NCI-H1092 treated with DMSO at 0.1 percent for 48 hours (cell line): ENCODE measurements around the gene C2CD4B.

Source experiments
- DNase-seq: peaks from one replicate; lab custom pipeline; 2025; lab: John Stamatoyannopoulos, UW

Gene C2CD4B, protein sequence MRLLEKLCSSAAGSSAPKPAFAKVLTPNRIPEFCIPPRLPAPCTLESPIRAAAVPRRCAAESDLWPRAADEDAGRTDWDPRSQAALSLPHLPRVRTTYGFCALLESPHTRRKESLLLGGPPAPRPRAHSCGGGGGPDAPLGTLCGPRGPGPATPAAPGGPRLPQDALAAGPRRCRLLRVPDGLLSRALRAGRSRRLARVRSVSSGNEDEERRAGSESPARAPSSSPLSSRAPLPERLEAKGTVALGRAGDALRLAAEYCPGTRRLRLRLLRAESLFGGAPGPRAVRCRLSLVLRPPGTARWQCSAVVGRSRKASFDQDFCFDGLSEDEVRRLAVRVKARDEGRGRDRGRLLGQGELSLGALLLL

DNA sequence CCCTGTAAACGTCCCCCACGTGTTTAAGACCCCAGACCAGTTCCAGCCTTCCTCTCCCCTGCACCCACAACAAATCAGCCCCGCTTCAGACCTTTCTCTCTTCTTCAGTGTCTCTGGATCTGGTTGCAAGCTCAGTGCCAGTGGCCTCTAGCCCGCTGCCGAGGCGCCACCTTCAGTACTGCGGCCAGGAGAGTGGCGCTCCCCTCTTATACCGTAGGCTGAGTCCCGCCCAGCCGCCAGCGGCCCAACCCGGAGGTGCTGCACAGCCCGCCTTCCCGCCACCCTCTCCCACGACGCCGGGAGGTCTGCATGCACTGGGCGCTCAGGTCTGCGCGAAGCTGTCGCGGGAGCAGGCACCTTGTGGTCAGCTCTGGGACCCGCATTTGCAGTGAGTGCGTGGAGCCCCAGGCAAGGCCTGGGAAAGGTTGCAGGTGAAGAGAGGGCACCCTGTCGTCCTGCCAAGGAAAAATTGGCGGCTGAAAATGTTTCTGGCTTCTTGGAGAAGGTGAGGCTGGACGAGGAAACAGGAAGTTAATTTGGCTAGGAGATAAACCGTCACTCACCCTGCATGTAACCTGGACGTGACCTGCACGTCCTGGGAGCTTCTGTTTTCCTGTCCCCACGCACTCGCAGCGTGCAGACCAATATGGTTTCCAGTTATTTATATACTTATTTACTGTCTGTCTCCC lies at the start of gene C2CD4B:
Gene C2CD4B (minus strand): TSS at position 182 of the 689 bp plus-strand sequence. CDS start 301 bp downstream, outside the sequence.
- DNase-seq: peak; percentile 40

DNA sequence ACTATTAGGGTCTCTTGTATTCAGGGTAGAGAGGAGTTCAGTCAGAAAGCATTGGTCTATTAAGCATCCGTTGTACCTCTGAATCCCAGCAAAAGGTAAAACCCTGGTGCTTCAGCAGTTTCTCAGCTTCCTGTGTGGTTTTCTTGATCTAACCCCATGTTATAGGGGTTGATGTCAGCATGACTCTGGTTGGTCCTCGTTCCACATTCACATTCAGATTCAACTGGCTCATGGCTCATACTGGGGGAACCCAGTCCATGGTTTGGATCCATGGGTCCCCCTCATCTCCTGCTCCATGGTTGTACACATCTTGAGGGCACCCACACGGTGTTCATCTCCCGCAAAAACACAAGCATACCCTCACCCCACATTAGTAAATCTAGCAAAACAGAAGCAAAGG lies 47.7 kb upstream of the C2CD4B start:
- no peak for DNase-seq

DNA sequence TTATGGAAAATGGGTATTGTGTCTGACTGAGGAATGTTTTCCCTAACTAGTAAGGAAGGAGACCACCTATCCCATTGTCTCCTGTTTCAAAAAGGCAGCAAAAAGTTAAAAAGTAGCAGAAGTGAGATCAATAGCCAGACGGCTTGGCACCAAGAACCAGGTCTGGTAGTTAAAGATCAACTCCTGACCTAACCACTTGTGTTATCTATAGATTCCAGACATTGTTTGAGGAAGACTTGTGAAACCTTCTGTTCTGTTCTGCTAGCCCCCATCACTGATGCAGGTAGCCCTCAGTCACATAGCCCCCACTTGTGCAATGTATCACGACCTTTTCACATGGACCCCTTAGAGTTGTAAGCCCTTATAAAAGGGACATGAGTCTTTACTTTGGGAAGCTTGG lies 46.3 kb upstream of the C2CD4B start:
- no peak for DNase-seq

DNA sequence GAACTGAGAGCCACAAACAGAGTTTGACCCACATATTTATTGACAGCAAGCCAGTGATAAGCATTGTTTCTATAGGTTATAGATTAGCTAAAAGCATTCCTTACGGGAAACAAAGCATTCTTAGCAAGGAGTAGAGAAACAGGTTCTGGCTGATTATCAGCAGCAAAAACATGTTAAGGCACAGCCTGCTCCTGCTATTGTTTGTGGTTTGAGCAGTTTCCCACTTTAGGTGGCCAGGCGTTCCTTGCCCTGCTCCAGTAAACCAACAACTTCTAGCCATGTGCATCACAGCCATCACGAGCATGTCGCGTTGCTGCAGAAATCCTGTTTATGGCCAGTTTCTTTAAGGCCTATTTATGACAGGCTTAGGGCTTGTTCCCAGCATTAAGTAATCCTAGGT lies 44.7 kb upstream of the C2CD4B start:
- DNase-seq: no peak

DNA sequence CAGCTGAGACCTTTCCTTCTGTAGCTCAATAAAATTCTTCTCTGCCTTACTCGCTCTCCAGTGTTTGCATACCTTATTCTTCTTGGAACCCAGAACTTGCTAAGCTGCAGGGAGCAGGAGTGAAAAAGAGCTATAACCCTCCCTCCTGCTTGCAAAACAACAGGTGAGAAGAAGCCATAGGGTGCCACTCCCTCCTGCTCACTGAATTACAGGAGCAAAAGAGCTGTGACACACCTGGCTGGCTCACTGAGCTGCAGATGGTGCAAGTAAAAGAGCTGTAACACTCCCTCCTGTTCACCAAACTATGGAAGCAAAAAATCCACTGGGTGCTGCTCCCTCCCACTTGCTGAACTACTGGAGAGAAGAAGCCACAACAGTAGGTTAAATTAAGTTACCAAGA lies 44.2 kb upstream of the C2CD4B start:
- no peak for DNase-seq

DNA sequence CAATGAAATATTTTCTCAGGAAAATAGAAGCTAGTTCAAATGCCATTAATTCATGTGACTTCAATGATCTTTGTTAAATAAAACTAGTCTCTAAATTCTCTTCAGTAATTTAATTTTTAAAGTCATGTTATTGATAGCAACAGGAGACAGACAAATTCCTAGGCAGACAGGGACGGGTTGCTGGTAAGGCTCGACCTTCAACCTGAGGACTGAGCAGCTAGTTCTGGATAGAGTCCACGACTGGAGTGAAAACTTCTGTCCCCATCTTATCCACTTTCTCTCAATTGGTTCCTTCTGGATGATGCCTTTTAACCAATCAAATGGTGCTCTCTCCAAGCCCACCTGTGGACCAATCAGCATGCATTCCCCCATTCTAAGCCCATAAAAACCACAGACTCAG lies 43.8 kb upstream of the C2CD4B start:
- no peak for DNase-seq

DNA sequence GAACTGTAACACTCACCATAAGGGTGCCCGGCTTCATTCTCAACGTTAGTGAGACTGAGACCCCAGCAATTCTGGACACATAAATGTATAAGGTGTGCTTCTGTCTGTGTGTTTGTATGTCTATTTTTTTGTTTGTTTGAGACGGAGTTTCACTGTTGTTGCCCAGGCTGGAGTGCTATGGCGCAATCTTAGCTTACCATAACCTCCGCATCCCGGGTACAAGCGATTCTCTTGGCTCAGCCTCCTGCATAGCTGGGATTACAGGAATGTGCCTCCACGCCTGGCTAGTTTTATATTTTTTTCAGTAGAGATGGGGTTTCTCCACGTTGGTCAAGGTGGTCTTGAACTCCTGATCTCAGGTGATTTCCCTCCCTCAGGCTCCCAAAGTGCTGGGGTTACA lies 43.3 kb upstream of the C2CD4B start:
- no peak for DNase-seq

DNA sequence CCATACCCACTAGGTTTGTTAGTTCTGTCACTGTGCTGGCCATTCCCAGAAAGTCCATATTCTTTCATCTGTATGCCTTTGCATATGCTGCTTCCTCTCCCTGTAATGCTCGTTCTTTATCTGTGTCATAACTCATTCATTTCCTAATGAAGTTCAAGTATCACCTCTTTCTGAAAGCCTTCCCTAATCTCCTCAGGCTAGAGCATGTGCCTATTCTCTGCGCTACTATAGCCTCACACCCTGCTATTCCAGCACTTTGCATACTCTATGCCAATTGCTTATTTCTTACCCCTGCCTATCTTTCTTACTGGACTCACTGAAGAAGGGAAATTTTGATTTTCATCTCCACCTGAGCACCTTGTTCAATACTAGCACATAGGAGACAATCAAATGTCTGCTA lies 25.6 kb upstream of the C2CD4B start:
- no peak for DNase-seq

DNA sequence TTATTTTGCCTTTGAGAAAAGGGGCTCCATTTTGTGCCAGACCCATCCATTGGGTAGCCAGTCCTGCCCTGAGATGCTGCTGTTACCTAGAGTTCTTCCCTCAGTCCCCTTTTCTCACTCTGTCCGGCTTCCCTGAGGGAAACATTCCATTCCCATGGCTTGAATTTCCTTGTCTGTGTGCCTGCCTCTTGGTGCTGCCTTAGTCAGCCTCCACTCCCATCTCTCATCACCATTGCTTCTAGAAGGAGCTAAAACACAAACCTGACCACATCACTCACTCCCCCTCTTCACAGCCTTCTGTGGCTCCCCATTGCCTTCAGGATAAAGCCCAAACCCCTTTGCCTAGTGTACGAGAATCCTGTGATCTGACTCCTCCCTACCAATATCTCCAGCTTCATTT lies 25.2 kb upstream of the C2CD4B start:
- DNase-seq: no peak

DNA sequence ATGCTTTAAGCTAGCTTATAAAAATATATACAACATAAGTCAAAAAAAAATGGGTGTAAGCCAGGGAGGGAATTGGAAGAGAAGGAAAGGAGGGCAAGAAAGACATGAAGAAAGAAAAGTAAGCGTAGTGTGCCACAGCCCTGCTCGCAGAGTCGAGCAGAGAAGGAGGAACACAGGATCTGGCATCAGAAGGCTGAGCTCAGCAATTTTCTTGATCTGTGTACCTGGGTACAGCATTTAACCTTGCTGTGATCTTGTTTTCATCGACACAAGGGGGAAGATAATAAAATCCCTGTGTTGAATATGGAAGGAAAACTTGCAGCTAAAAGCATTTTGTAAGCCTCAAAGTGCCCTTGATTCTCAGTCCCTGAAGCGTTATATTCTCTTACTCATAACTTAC lies 23.7 kb upstream of the C2CD4B start:
- no peak for DNase-seq

DNA sequence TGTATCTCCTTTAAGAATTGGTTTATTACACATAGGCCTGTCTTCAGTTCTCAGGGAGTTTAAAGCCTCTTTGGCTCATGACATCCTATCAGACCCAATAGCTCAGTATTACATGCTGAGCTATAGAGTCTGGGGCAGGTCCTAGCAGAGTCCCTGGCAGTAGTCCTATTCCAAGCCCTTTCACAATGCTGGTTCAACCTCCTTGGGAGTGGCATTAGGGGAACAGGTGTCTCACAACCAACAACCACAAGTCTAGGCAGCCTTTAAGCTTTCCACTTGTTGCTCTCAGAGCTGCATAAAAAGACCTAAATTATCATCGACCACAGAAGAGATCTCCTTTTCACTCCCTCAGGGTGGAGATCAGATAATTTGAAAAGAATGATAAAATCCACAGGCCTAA lies 22.8 kb upstream of the C2CD4B start:
- DNase-seq: no peak

DNA sequence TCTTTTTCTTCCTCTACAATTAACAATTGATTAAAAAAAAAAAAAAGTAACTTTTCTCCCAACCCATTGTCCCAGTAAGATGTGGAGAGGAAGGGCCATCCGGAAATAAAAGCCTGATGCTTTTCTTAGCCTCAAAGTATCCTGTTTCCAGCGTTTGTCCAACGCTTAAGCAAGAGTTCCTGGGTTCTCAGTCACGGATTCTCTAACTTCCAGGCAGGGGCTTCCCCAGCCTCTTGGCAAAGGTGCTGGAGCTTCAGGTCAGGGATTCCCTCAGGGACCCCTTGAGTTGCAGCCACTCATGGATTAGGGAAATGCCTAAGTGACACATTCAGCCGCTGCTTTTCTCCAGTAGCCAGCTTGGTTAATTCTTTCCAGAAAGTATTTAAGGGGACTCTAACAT lies 22.3 kb upstream of the C2CD4B start:
- no peak for DNase-seq

DNA sequence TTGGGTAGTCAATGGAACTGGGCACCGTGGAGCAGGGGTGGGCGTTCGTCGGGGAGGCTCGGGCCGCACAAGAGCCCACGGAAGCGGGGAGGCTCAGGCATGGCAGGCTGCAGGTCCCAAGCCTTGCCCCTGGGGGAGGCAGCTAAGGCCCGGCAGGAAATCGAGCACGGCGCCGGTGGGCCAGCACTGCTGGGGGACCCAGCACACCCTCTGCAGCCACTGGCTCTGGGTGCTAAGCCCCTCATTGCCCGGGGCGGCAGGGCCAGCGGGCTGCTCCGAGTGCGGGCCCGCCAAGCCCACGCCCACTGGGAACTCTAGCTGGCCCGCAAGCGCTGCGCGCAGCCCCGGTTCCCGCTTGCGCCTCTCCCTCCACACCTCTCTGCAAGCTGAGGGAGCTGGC lies 21.5 kb upstream of the C2CD4B start:
- DNase-seq: no peak

DNA sequence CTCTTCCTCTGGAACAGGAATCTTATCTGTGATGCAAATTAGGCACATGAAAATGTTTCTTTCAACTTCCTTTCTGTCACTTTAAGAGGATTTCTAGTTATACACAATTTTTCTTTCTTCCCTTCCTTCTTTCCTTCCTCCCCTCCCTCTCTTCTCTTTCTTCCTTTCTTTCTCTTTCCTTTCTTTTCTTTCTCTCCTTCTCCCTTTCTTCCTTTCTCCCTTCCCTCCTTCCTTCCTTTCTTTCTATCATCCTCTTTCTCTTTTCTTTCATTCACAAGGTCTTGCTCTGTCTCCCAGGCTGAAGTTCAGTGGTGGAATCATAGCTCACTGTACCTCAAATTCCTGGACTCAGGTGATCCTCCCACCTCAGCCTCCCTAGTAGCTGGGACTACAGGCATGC lies 18.0 kb upstream of the C2CD4B start:
- DNase-seq: no peak

DNA sequence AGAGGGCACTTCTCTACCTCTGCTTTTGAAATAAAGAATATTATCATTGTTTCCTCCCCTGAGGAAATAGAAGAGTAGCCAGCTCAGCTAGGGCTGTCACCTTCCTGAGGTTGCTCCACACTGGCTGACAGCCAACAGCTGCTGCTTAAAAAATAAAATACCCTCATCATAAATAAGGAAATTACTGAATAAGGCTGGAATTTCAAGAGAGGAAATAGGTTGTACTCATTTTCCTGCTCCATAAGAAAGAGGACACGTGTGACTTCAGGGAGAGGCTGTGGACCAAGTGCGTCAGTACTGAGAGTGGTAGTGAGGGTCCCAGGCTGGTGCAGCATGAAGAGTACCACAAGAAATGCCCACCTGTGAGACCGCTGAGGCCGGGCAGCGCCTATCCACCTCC lies 8.1 kb upstream of the C2CD4B start:
- no peak for DNase-seq

DNA sequence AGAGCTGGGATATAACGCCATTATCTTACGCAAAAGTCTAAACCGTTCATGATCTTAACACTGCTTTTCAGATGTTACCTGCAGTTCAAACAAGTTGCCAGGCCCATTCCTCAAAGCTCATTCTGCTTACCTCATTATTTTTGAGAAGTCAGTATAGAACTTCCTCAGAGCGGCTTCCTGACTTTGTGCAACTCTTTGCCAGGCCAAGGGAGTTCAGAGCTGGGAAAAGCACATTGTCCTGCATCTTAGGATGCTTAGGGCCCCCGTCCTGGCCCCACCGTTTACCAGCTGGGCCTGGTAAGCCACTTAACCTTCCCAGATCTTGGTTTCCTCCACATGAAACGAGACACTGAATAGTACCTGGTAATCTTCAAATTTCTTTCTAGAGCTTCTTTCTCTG lies 6.8 kb upstream of the C2CD4B start:
- no peak for DNase-seq

DNA sequence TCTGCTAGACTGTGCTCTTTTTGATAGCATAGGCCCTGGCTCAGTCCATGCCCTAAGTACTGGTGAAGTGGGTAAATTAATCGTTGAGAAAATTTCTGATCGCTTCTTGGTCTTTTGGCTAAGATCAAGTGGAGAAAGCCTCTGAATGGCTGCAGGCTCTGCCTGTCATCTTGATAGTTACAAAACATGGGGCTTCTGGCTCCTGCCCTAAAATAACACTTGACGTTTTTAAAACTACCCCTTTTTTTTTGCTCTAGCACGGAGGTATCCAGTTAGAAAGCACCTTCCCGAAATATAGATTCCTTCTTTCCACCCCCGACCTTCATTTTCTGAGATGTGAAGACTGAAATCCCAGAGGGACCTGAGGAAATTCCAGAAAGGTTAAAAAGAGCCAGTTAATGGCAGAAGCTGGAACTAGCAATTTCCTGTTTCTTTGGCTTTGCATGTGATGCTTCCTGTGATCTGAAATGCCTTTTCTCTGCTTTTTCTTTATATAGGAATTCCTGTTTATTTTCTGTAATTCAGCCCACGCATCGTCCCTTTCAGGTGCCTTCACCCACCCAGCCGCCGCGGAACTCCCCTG lies 799 bp upstream of the C2CD4B start:
- DNase-seq: no peak

DNA sequence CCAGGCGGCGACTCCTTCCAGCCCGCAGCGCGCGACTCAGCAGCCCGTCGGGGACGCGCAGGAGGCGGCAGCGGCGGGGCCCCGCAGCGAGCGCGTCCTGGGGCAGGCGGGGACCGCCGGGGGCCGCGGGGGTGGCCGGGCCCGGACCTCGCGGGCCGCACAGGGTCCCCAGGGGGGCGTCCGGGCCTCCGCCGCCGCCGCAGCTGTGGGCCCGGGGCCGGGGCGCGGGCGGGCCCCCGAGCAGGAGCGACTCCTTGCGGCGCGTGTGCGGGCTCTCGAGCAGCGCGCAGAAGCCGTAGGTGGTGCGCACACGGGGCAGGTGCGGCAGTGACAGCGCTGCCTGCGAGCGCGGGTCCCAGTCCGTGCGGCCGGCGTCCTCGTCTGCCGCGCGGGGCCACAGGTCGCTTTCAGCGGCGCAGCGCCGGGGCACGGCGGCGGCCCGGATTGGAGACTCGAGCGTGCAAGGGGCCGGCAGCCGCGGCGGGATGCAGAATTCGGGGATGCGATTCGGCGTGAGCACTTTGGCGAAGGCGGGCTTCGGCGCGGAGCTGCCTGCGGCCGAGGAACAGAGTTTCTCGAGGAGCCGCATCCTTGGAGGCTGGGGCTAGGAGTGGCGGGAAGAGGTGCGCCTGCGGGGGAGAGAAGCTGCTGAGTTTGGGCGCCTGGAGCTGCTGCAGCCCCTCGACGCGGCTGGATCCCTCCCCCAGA lies 535 bp downstream of the C2CD4B start:
- no peak for DNase-seq

DNA sequence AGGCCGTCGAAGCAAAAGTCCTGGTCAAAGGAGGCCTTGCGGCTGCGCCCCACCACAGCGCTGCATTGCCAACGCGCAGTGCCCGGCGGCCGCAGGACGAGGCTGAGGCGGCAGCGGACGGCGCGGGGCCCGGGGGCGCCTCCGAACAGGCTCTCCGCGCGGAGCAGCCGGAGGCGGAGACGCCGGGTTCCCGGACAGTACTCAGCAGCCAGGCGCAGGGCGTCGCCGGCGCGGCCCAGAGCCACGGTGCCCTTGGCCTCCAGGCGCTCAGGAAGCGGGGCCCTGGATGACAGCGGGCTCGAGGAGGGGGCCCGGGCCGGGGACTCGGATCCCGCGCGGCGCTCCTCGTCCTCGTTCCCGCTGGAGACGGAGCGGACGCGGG lies 1.1 kb downstream of the C2CD4B start:
- DNase-seq: no peak

DNA sequence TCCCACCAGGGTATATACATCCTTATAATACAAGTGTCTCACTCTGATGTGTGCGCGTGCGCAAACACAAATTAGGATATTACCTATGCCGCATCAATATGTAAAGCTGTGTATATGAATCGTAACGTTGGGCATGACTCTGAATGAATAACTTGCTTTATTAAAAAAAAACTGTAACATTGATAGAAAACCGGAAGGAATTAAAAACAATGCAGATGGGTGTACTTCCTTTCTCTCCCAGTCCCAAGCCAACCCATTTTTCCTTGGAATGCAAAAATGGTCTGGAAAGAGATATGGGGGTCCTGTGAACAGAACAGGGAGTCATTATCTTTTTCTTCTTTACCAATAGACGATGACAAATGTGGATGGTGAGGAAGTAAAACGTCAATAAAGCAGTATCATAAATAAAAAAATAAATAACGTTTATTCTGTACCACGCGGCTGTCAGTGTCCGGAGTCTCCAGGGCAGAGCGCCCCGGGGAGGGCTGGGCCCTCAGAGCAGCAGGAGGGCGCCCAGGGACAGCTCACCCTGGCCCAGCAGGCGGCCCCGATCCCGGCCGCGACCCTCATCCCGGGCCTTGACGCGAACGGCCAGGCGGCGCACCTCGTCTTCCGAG lies 1.6 kb downstream of the C2CD4B start:
- DNase-seq: no peak

DNA sequence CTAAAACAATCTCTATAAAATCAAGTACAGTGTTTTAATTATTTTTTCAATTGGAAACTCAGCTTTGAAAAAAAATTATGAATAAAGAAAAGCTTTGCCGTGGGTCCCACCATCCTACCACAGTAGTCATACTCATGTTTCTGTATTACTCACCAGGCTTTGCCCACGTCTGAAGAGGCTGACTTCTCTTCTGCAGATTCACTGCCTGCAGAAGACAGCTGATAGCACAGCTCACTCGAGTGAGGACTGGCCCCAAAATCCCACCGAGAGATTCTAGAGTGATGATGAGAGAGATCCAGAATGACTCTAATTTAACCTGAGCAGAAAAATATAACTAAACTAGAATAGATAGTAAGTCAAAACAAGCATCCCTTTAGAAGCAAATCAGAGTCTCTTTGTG lies 11.9 kb downstream of the C2CD4B start:
- no peak for DNase-seq

DNA sequence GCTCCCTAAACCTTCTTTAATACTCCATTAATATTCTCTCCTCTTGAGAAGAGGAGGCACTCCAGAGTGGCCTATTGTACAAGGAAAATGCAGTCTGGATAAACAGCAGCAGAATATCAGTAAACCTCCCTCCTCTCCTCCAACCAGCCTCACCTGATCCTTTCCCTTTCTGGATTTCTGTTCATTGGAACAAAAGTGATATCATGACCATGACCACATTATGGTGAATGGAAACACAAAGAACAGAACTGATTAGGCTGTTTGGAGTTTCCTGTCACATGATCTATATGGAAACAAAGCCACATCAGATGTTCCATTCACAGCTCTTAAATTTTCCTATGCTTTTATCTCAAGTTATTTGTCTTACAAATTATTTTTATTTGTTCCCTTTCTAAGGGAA lies 14.6 kb downstream of the C2CD4B start:
- no peak for DNase-seq
